ENCODE data around the gene CDH1.

CDH1 gene

GRCh38 chr16:68806981-68807380 is 69.9 kb downstream of the CDH1 start:
- no peak overlapping the region for H3K4me3 ChIP-seq (ENCODE audit: low read depth, low read length)
- DNase-seq (ENCODE audit: low read depth, low spot score), result no peak
- in situ Hi-C loops (cut with HindIII; ENCODE audit: low sequenced_read_pairs), result no loop called here
- TF ChIP-seq, protein P1, sequence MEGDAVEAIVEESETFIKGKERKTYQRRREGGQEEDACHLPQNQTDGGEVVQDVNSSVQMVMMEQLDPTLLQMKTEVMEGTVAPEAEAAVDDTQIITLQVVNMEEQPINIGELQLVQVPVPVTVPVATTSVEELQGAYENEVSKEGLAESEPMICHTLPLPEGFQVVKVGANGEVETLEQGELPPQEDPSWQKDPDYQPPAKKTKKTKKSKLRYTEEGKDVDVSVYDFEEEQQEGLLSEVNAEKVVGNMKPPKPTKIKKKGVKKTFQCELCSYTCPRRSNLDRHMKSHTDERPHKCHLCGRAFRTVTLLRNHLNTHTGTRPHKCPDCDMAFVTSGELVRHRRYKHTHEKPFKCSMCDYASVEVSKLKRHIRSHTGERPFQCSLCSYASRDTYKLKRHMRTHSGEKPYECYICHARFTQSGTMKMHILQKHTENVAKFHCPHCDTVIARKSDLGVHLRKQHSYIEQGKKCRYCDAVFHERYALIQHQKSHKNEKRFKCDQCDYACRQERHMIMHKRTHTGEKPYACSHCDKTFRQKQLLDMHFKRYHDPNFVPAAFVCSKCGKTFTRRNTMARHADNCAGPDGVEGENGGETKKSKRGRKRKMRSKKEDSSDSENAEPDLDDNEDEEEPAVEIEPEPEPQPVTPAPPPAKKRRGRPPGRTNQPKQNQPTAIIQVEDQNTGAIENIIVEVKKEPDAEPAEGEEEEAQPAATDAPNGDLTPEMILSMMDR (IDR thresholded peaks at IDR 0.05; ENCODE audit: low read depth, low read length), result no peak

DNA sequence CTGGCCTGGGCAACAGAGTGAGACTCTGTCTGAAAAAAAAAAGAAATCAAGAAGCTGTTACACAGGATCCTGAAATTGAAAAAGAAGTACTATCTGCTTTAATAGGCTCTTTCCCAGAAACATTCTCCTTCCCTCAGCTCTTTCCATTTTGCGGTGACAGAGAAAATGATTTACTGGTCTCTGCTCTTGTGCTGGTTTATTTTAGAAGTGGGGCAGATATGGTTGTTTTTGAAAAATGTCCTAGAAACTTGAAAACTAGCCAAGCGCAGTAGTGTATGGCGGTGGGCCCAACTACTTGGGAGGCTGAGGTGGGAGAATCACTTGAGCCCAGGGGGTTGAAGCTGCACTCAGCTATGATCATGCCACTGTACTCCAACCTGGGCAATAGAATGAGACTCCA is 77.4 kb downstream of the CDH1 start:
- DNase-seq (ENCODE audit: low read depth, low spot score), result no peak
- in situ Hi-C loops (cut with HindIII; ENCODE audit: low sequenced_read_pairs), result no loop called here
- TF ChIP-seq, protein P1 (IDR thresholded peaks at IDR 0.05; ENCODE audit: low read depth, low read length), result no peak
- H3K4me3 ChIP-seq (ENCODE audit: low read depth, low read length), result no peak overlapping the region

DNA sequence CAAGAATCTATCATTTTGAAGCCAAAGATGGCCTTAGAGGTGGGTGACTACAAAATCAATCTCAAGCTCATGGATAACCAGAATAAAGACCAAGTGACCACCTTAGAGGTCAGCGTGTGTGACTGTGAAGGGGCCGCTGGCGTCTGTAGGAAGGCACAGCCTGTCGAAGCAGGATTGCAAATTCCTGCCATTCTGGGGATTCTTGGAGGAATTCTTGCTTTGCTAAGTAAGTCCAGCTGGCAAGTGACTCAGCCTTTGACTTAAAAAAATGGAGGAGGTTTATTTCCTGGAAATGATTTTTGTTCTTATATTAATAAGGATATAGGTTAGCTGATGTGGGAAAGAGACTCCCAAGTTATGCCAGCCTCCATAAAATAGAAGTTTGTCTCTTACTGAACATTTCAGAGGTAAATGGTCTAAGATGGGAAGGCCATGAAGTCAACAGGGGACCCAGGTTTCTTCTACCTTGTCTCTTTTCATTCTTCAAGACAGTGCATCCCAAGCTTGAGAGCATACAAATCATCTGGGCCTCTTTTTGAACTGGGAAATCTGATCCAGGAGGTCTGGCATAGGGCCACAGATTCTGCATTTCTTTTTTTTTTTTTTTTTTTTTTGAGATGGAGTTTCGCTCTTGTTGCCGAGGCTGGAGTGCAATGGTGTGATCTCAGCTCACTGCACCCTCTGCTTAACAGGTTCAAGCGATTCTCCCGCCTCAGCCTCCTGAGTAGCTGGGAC is 86.5 kb downstream of the CDH1 start:
- peak; percentile 79 for DNase-seq (ENCODE audit: low read depth, low spot score)
- TF ChIP-seq, protein P1 (IDR thresholded peaks at IDR 0.05; ENCODE audit: low read depth, low read length), result no peak
- no peak overlapping the region for H3K4me3 ChIP-seq (ENCODE audit: low read depth, low read length)
- in situ Hi-C loops (cut with HindIII; ENCODE audit: low sequenced_read_pairs), result no loop called here

- no peak for DNase-seq (ENCODE audit: low read depth, low spot score)
- TF ChIP-seq, protein P1 (IDR thresholded peaks at IDR 0.05; ENCODE audit: low read depth, low read length), result no peak
- in situ Hi-C loops (cut with HindIII; ENCODE audit: low sequenced_read_pairs), result no loop called here
- H3K4me3 ChIP-seq (ENCODE audit: low read depth, low read length), result no peak overlapping the region
These were observed 88.3 kb downstream of the CDH1 start for GRCh38 chr16:68825427-68825826.

DNA sequence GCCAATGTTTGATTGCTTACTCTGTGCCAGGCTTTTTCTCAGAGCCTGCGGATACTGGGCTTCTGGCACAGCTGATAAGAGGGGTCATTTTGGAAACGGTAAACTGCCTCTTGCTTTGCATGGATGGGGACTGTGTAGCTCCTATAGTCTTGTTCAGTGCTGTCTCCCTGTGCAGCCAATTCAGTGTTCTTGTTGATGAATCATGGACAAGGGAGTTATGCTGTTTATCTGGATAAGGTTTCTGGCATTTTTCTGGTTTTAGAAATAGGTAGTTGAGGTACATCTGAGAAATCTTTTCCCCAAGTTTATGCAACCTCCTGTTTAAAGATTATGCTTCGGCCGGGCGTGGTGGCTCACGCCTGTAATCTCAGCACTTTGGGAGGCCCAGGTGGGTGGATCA is 89.6 kb downstream of the CDH1 start:
- TF ChIP-seq, protein P1 (IDR thresholded peaks at IDR 0.05; ENCODE audit: low read depth, low read length), result no peak
- DNase-seq (ENCODE audit: low read depth, low spot score), result no peak
- in situ Hi-C loops (cut with HindIII; ENCODE audit: low sequenced_read_pairs), result no loop called here
- no peak overlapping the region for H3K4me3 ChIP-seq (ENCODE audit: low read depth, low read length)

GRCh38 chr16:68833251-68833650 is 96.2 kb downstream of the CDH1 start:
- H3K4me3 ChIP-seq (ENCODE audit: low read depth, low read length), result no peak overlapping the region
- in situ Hi-C loops (cut with HindIII; ENCODE audit: low sequenced_read_pairs), result no loop called here
- TF ChIP-seq, protein P1 (IDR thresholded peaks at IDR 0.05; ENCODE audit: low read depth, low read length), result no peak
- no peak for DNase-seq (ENCODE audit: low read depth, low spot score)
